Measurements from ENCODE around the gene EIF5AL1.
"Not testable (repeated sequence)": the region's sequence is repeated elsewhere in the genome, so short reads cannot be mapped to it uniquely, and the experiment has no call there.

EIF5AL1 gene

GRCh38 chr10:79509306-79509933 lies 2.9 kb upstream of the EIF5AL1 start:
- not testable (repeated sequence) for DNase-seq (ENCODE audit: low spot score)

- not testable (repeated sequence) for DNase-seq (ENCODE audit: low spot score)
Measured at GRCh38 chr10:79509934-79510508, 2.3 kb upstream of the EIF5AL1 start.

GRCh38 chr10:79516532-79517205 lies 4.3 kb downstream of the EIF5AL1 start:
- DNase-seq (ENCODE audit: low spot score), result not testable (repeated sequence)

- DNase-seq (ENCODE audit: low spot score), result not testable (repeated sequence)
Measured at GRCh38 chr10:79517567-79517966, 5.2 kb downstream of the EIF5AL1 start.

- DNase-seq (ENCODE audit: low spot score), result not testable (repeated sequence)
Measured at GRCh38 chr10:79521751-79522150, 9.4 kb downstream of the EIF5AL1 start.

- DNase-seq (ENCODE audit: low spot score), result not testable (repeated sequence)
Measured at GRCh38 chr10:79522464-79522863, 10.1 kb downstream of the EIF5AL1 start.

- not testable (repeated sequence) for DNase-seq (ENCODE audit: low spot score)
Measured at GRCh38 chr10:79523157-79523853, 11.0 kb downstream of the EIF5AL1 start.

- DNase-seq (ENCODE audit: low spot score), result not testable (repeated sequence)
Measured at GRCh38 chr10:79525049-79525710, 12.8 kb downstream of the EIF5AL1 start.

GRCh38 chr10:79528261-79528660 lies 15.9 kb downstream of the EIF5AL1 start:
- DNase-seq (ENCODE audit: low spot score), result not testable (repeated sequence)

GRCh38 chr10:79533142-79533902 lies 21.0 kb downstream of the EIF5AL1 start:
- not testable (repeated sequence) for DNase-seq (ENCODE audit: low spot score)

- DNase-seq (ENCODE audit: low spot score), result not testable (repeated sequence)
Measured at GRCh38 chr10:79533903-79534175, 21.5 kb downstream of the EIF5AL1 start.

GRCh38 chr10:79538311-79538710 lies 26.0 kb downstream of the EIF5AL1 start:
- not testable (repeated sequence) for DNase-seq (ENCODE audit: low spot score)

- not testable (repeated sequence) for DNase-seq (ENCODE audit: low spot score)
Measured at GRCh38 chr10:79540930-79541329, 28.6 kb downstream of the EIF5AL1 start.

- no peak for DNase-seq (ENCODE audit: low spot score)
Measured at GRCh38 chr10:79542626-79543025, 30.3 kb downstream of the EIF5AL1 start.

GRCh38 chr10:79544408-79544807 lies 32.1 kb downstream of the EIF5AL1 start:
- DNase-seq (ENCODE audit: low spot score), result not testable (repeated sequence)

GRCh38 chr10:79544926-79545659 lies 32.8 kb downstream of the EIF5AL1 start:
- not testable (repeated sequence) for DNase-seq (ENCODE audit: low spot score)

GRCh38 chr10:79547128-79547527 lies 34.8 kb downstream of the EIF5AL1 start:
- DNase-seq (ENCODE audit: low spot score), result not testable (repeated sequence)

- no peak for DNase-seq (ENCODE audit: low spot score)
Measured at GRCh38 chr10:79547973-79548372, 35.6 kb downstream of the EIF5AL1 start.

GRCh38 chr10:79552143-79552542 lies 39.8 kb downstream of the EIF5AL1 start:
- DNase-seq (ENCODE audit: low spot score), result no peak

- DNase-seq (ENCODE audit: low spot score), result no peak
Measured at GRCh38 chr10:79555354-79556309, 43.3 kb downstream of the EIF5AL1 start.

Measured in HuH-7 (cell line).